B cell (primary cell): ENCODE results near the gene CACNA1D. TPM values are rescaled to one million over a fixed set of nuclear protein-coding genes. Genes with fewer than 3 reads are reported as not detected.

ENCODE experiments used
- ATAC-seq: fragments of 200-7000 bp; cut with Tn5 transposase; one replicate; pipeline ENCODE4 v1.10.0; 2021; ENCODE audit warnings: low read depth, mild to moderate bottlenecking, moderate number of reproducible peaks, moderate library complexity
- CTCF ChIA-PET: fragments of 350-600 bp; sonication (Branson Sonifier 250); formaldehyde crosslinking; loops from one replicate; lab custom pipeline; 2021; ENCODE audit warnings: antibody characterized with exemption, inconsistent platforms; lab: Charles Lee
- POLR2A ChIA-PET: fragments of 350-600 bp; sonication (Branson Sonifier 250); formaldehyde crosslinking; loops from one replicate; lab custom pipeline; 2021; ENCODE audit warnings: antibody characterized with exemption; lab: Charles Lee
- DNase-seq: peaks from one replicate; pipeline ENCODE4 v3.0.0; 2013
- H2AFZ ChIP-seq: 2 replicates; pipeline ENCODE4 v1.6.1; 2012; ENCODE audit warnings: mild to moderate bottlenecking, low read depth, low read length; ENCODE audit not compliant: insufficient read depth, poor library complexity, severe bottlenecking
- H3K27ac ChIP-seq, 2 donors: 1 replicate in 1 of 2; 2 replicates in 1 of 2; pipeline ENCODE4 v1.5.1; 2012 to 2013; ENCODE audit warnings: low read length in 2 of 2, mild to moderate bottlenecking in 2 of 2, moderate library complexity in 1 of 2
- H3K27me3 ChIP-seq, 4 experiments: fragments of 200-600 bp in 1 of 4; sonication (generic) in 1 of 4; replicated peaks in 1 of 4; 1 replicate in 2 of 4; 2 replicates in 2 of 4; pipeline versions ENCODE4 v1.6.1 to v1.7.0; 2013 to 2016; ENCODE audit warnings: low read length in 3 of 4, mild to moderate bottlenecking in 2 of 4, mixed read lengths in 1 of 4, moderate library complexity in 1 of 4; ENCODE audit not compliant: insufficient read depth in 4 of 4, control insufficient read depth in 3 of 4; ENCODE audit errors: control extremely low read depth in 1 of 4
- H3K36me3 ChIP-seq, 2 experiments: replicated peaks in 1 of 2; 1 replicate in 1 of 2; 2 replicates in 1 of 2; pipeline versions ENCODE4 v1.6.1 to v1.7.1; 2013; ENCODE audit warnings: low read length in 1 of 2; ENCODE audit not compliant: insufficient read depth in 2 of 2, control insufficient read depth in 1 of 2; ENCODE audit errors: control extremely low read depth in 1 of 2, extremely low read depth in 1 of 2
- H3K4me1 ChIP-seq, 2 donors: fragments of 200-600 bp in 1 of 2; sonication (generic) in 1 of 2; 1 replicate in 1 of 2; 2 replicates in 1 of 2; pipeline versions ENCODE4 v1.5.1 to v1.6.1; 2013 to 2017; ENCODE audit warnings: low read length in 2 of 2; ENCODE audit not compliant: control insufficient read depth in 2 of 2, insufficient read depth in 2 of 2
- H3K4me2 ChIP-seq: replicated peaks from 2 replicates; pipeline ENCODE3; 2012; ENCODE audit warnings: mild to moderate bottlenecking, low read depth, low read length; ENCODE audit not compliant: poor library complexity, severe bottlenecking
- H3K4me3 ChIP-seq, 5 experiments: fragments of 200-600 bp in 1 of 5; sonication (generic) in 1 of 5; 1 replicate in 3 of 5; 2 replicates in 2 of 5; pipeline versions ENCODE4 v1.5.1 to v1.7.0; 2011 to 2016; ENCODE audit warnings: low read length in 4 of 5, mild to moderate bottlenecking in 4 of 5, low read depth in 2 of 5, control low read depth in 1 of 5, moderate library complexity in 1 of 5; ENCODE audit not compliant: insufficient read depth in 1 of 5; ENCODE audit errors: control extremely low read depth in 1 of 5, extremely low read depth in 1 of 5
- H3K79me2 ChIP-seq: fragments of 200-600 bp; sonication (generic); one replicate; pipeline ENCODE4 v1.6.0; 2016; ENCODE audit warnings: low read length; ENCODE audit not compliant: control insufficient read depth, insufficient read depth
- H3K9ac ChIP-seq: fragments of 200-600 bp; sonication (generic); 2 replicates; pipeline ENCODE4 v1.6.1; 2017; ENCODE audit warnings: mild to moderate bottlenecking, low read length, moderate library complexity
- H3K9me3 ChIP-seq, 3 donors: one replicate each; pipeline versions ENCODE4 v1.6.1 to v1.7.1; 2013; ENCODE audit warnings: low read length in 2 of 3; ENCODE audit not compliant: control insufficient read depth in 2 of 3, insufficient read depth in 1 of 3; ENCODE audit errors: control extremely low read depth in 1 of 3
- H4K20me1 ChIP-seq: 2 replicates; pipeline ENCODE4 v1.6.0; 2012; ENCODE audit warnings: mild to moderate bottlenecking, low read length; ENCODE audit not compliant: insufficient read depth, control insufficient read depth, poor library complexity, severe bottlenecking
- H3K27ac Mint-ChIP-seq: one replicate; pipeline ENCODE4 v1.8.0; 2021; ENCODE audit warnings: mixed read lengths
- H3K27me3 Mint-ChIP-seq: one replicate; pipeline ENCODE4 v1.8.0; 2021; ENCODE audit warnings: mixed read lengths
- H3K4me1 Mint-ChIP-seq: one replicate; pipeline ENCODE4 v1.8.0; 2021; ENCODE audit warnings: mixed read lengths
- H3K4me3 Mint-ChIP-seq: one replicate; pipeline ENCODE4 v1.8.0; 2021; ENCODE audit warnings: mixed read lengths
- H3K9me3 Mint-ChIP-seq: one replicate; pipeline ENCODE4 v1.8.0; 2022; ENCODE audit warnings: mixed read lengths; ENCODE audit not compliant: insufficient read depth
- CTCF ChIP-seq: fragments of 200-600 bp; IDR thresholded peaks from one replicate; pipeline ENCODE4 v1.8.0; 2022; ENCODE audit warnings: antibody characterized with exemption, mild to moderate bottlenecking
- EZH2 ChIP-seq: IDR thresholded peaks from 2 replicates; pipeline ENCODE4 v1.6.1; 2012; ENCODE audit warnings: borderline replicate concordance, low read depth, mild to moderate bottlenecking, moderate library complexity, low read length; ENCODE audit not compliant: insufficient read depth, poor library complexity, severe bottlenecking
- WGBS: methylation state at CpG from one replicate; pipeline ENCODE4 v1.1.5; 2013; ENCODE audit warnings: missing lambda C conversion rate; ENCODE audit not compliant: insufficient coverage; 5-methylcytosine and 5-hydroxymethylcytosine counted together
- intact Hi-C: fragments of 100-400 bp; cut with micrococcal nuclease; formaldehyde crosslinking; loops from one replicate; pipeline ENCODE4 v1.10.0; 2022
- polyA plus RNA-seq: library from polyadenylated mRNA; depleted of rRNA; stranded (reverse); fragments of >200 nt; gene quantifications from 2 replicates; pipeline ENCODE4 v1.2.3, GENCODE V29; 2012
- total RNA-seq, 2 donors: library from RNA; stranded (reverse); fragments of 120-200 nt in 1 of 2; gene quantifications; 1 replicate in 1 of 2; 2 replicates in 1 of 2; pipeline versions ENCODE4 v1.2.3 to v1.2.4, GENCODE V29; 2013 to 2022

CACNA1D gene
- total and polyA plus RNA-seq, 2 donors (not counting 1 experiment from before 2014, with no cell fraction given): 0.06 to 0.07 TPM

- Histone ChIP-seq H3K36me3 (no peaks in the 10 kb centered on the region), H3K4me2 (no peak overlapping the region), H3K4me1 (no peaks in the 10 kb centered on the region), H3K9ac (no peak overlapping the region), H3K79me2 (no peaks in the 10 kb centered on the region), H3K27me3 (no peaks in the 10 kb centered on the region), H3K27ac (no peak overlapping the region), H3K9me3 (no peaks in the 10 kb centered on the region), H2AFZ (no peak overlapping the region), H4K20me1 (no peaks in the 10 kb centered on the region), H3K4me3 (no peak overlapping the region)
- TF ChIP-seq CTCF (no peak), EZH2 (no peak)
- CTCF ChIA-PET: no interaction called here
- Mint-ChIP-seq H3K9me3 (no peaks in the 10 kb centered on the region), H3K27me3 (peaks cover 2% of the 10 kb centered on the region), H3K4me3 (no peak overlapping the region), H3K27ac (no peak overlapping the region), H3K4me1 (no peaks in the 10 kb centered on the region)
- WGBS: 92% methylated on average over 14 of the region's 15 CpGs
- POLR2A ChIA-PET: no interaction called here
- DNase-seq (no peak), ATAC-seq (no peak)
- intact Hi-C loops: no loop called here
Observed at GRCh38 chr3:53807117-53807810, 312.9 kb downstream of the CACNA1D start.

GRCh38 chr3:53808496-53808895 is 314.1 kb downstream of the CACNA1D start:
- no peaks in the 10 kb centered on the region for H3K9me3 Mint-ChIP-seq
- Histone ChIP-seq H3K27me3 (no peaks in the 10 kb centered on the region), H3K79me2 (no peaks in the 10 kb centered on the region), H3K4me3 (no peak overlapping the region), H3K4me2 (no peak overlapping the region), H3K36me3 (no peaks in the 10 kb centered on the region), H3K9me3 (no peaks in the 10 kb centered on the region), H2AFZ (no peak overlapping the region), H3K9ac (no peak overlapping the region), H3K4me1 (no peaks in the 10 kb centered on the region), H4K20me1 (no peaks in the 10 kb centered on the region), H3K27ac (no peak overlapping the region)
- H3K27me3 Mint-ChIP-seq: peaks cover 2% of the 10 kb centered on the region
- H3K4me1 Mint-ChIP-seq: no peaks in the 10 kb centered on the region
- DNase-seq: no peak
- no peak overlapping the region for H3K27ac Mint-ChIP-seq
- 98% methylated on average over 12 of the region's 13 CpGs for WGBS
- TF ChIP-seq EZH2 (no peak), CTCF (no peak)
- CTCF ChIA-PET: no interaction called here
- POLR2A ChIA-PET: no interaction called here
- no peak for ATAC-seq
- intact Hi-C loops: no loop called here
- H3K4me3 Mint-ChIP-seq: no peak overlapping the region
